ENCODE data around the gene TGFB1.

The TGFB1 gene

DNA sequence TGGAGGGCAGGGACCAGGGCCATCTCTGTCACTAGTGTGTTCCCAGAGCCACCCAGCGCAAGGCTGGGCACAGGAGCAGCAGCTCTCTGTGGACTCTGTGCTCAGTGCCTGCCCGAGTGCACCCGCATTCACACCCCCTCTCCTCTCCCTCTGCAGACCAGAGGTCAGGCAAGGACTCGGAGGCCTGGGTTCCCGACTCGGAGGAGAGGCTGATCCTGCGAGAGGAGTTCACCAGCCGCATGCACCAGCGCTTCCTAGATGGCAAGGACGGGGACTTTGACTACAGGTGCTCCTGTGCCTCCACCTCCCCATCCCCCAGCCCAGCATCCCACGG, 33.6 kb downstream of the TGFB1 start:
- peak in 1 of 5 experiments; percentile 13 for DNase-seq

DNA sequence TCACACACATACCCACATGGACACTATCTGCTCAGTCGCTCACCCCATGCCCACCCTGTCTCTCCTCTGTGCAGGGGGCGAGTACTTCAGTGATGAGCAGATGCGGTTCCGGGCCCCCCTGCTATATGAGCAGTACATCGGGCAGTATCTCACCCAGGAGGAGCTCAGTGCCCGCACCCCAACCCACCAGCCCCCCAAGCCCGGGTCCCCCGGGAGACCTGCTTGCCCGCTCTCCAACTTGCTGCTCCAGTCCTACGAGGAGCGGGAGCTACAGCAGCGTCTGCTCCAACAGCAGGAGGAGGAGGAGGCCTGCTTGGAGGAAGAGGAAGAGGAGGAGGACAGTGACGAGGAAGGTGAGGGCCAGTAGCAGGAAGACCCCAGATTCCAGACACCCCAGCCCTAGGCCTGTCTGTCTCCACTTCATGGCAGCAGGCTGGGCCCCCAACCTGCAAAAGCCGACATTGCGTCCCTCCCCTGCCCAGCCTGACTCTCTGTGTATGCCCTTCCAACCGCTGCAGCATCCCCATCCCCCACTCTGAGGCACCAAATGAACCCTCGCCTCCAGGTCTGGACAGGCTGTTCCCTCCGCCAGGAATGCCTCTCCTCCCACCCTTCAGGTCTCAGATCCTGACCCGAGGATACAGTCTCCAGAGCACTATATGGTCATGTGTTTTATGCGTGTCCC, 34.1 kb downstream of the TGFB1 start:
- no peak for DNase-seq

DNA sequence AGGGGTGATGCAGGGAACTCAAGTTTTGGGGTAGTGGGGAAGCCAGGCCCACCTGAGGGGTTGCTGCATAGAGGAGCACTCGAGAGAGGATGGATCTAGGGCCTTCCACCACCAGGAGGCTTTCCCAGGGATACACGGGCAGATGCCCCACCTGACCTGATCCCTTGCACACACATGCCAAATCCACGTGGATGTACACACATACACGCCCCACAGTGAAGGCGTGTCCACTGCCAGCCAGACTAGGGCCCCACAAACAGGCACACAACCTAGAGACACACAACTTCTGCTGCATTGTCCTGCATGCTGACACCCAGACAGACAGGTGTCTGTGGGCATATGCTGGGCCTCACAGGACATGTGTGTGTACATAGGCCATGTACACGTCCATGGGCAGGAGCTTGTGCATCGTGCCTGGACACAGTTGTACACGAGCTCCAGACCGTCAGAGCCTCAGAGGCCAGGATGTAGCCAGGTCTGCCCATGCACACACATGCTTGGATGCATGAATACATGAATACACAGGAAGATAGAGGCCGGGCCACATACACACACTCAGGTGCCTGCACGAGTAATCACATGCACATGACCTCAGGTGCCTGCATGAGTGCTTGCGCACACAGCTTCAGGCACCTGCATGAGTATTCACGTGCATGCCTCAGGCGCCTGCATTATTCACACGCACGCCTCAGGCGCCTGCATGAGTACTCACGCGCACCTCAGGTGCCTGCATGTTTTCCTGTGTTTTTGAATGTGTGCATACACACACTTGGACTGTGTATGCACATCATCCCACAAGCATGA, 34.8 kb downstream of the TGFB1 start:
- DNase-seq: peak in 1 of 5 experiments; percentile 22

DNA sequence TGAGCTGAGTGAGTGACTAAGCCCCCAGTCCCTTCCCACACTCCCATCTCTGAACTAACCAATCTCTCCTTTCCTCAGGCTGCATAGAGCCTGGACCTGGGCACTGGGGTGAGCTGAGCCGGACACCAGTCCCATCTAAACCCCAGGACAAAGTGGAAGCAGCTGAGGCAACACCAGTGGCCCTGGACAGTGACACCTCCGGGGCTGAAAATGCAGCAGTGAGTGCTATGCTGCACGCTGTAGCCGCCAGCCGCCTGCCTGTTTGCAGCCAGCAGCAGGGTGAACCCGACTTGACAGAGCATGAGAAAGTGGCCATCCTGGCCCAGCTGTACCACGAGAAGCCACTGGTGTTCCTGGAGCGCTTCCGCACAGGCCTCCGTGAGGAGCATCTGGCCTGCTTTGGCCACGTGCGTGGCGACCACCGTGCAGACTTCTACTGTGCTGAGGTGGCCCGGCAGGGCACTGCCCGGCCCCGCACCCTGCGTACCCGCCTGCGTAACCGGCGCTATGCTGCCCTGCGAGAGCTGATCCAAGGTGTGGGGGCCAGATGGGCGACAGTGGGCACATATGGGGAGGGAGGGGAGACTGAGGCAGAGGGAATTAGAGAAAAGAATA, 37.3 kb downstream of the TGFB1 start:
- DNase-seq: no peak

- DNase-seq: no peak
Observed at GRCh38 chr19:41311613-41312012, 42.1 kb downstream of the TGFB1 start.

- no peak for DNase-seq
Observed at GRCh38 chr19:41311072-41311471, 42.6 kb downstream of the TGFB1 start.

GRCh38 chr19:41310033-41310831, 43.5 kb downstream of the TGFB1 start, which contains the start of gene CCDC97:
CCDC97 (plus strand) TSS chr19:41310172; CDS start chr19:41310311, 139 bp downstream.
- peak; percentile 77 to 93 (median 85) for DNase-seq

- peak in 1 of 5 experiments; percentile 32 for DNase-seq
Observed at GRCh38 chr19:41309180-41310032, 44.3 kb downstream of the TGFB1 start.

DNA sequence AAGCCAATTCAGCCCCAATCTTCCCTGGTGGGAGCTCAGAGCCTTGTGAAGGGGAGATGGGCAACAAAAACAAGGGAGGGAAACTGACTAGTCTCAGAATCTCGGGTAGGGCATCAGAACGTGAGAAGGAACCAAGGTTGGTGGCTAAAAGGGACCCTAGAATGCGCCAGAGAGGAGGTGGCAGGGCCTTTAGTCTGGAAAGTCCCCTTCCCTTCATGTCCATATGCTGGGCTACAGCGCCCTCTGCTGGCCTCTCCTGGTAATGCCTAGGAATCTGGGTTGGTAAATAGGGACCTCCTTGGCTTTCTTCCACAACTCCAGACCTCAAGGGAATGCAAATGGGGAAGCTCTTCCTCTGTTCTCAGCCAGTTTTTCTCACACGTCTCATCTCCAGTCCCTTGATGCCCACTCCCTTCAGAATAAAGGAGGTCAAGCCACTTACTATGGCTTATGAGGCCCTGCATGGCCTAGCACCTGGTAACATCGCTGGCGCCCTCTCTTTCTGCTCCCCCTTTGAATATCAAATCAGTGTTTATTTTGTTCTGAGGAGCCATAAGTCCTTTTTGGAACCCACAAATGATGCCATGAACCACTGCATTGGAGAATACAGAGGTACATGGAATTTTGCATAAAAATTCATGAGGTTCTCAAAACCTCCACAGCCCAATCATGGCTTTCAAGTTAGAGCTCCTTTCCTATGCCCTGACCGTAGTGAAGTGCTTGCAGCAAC, 45.1 kb downstream of the TGFB1 start:
- DNase-seq: peak; percentile 84 to 94 (median 89)

GRCh38 chr19:41307954-41308449, 45.7 kb downstream of the TGFB1 start:
- DNase-seq: no peak

DNA sequence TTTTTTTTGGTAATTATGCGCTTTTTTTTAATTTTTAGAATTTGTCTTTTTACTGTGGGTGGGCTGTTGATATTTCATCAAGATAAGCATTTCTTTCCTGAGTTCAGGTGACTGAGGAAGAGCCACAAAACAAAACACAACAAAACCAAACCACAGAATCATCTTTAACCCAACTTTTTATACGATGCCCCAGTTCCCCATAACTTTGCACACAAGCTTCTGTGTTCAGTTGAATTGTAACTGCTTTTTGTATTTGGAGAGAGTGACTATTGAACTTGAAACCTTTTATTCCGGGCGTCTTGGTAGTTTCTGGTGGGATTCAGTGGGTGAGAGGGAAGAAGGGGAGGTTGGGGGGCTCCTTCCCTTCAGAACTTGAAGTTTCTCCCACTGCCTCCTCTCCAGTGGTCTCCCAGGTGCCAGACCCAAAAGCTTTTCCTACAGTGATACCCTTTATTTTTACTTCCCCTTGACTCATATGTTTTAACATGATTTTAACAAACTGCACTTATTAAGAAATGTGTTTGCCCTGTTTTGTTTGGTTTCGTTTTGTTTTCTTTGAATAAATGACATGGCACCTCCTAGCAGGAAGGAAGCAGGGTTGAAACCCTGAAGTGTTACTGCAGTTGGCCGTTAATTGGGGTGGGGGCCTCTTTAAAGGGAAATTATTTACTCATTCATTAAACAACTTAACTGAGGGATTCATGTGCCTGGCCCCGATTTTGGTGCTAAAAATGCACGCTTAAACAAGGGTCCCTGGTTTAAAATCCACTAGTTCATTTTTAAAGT, 46.4 kb downstream of the TGFB1 start:
- DNase-seq: peak in 2 of 5 experiments; percentile 69 to 87

- no peak for DNase-seq
Observed at GRCh38 chr19:41305927-41306793, 47.6 kb downstream of the TGFB1 start.

GRCh38 chr19:41304706-41305483, 48.8 kb downstream of the TGFB1 start:
- no peak for DNase-seq

DNA sequence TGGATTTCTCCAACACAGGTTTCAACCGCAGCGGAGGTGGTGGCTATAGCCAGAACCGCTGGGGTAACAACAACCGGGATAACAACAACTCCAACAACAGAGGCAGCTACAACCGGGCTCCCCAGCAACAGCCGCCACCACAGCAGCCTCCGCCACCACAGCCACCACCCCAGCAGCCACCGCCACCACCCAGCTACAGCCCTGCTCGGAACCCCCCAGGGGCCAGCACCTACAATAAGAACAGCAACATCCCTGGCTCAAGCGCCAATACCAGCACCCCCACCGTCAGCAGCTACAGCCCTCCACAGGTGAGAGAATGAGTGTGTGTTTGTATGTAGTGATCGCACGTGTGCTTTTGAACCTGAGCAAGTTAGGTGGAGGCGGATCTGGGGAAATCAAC, 49.8 kb downstream of the TGFB1 start:
- peak in 2 of 5 experiments; percentile 43 to 59 for DNase-seq

- DNase-seq: peak; percentile 33 to 90 (median 56)
Observed at GRCh38 chr19:41302624-41303351, 50.9 kb downstream of the TGFB1 start.

DNA sequence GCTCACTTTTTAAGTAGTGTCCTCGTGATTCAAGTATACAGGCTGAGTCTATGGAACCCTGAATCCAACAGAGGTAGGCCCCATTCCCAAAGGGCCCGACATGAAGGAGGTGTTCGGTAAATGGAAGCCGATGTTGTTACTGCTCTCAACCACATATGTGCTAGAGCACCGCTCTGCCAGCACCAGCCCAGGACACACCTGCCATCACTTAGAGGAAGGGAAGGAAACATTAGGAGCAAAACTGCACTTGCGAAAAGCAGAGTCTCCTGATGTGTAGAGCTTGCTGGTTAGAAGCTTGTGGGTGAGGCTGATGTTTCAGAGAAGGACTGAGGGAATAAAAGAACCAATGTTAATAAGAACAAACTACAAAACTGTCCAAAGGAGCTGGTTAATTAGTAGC, 53.2 kb downstream of the TGFB1 start:
- no peak for DNase-seq

GRCh38 chr19:41299755-41300089, 54.0 kb downstream of the TGFB1 start:
- peak in 2 of 5 experiments; percentile 52 to 56 for DNase-seq

All from T-helper 2 cell (primary cell).